Prostate gland (tissue), 2 donors: ENCODE data around the gene SKAP1. TPM values are rescaled to one million over a fixed set of nuclear protein-coding genes. Genes with fewer than 3 reads are reported as not detected.
A peak's percentile ranks its signal among the peaks of the same experiment; 100 is the strongest.

ENCODE experiments used
- DNase-seq: peaks from one replicate; pipeline ENCODE4 v3.0.0-alpha.2; 2019; ENCODE audit warnings: low spot score
- H3K27ac ChIP-seq, 2 donors: fragments of 200-600 bp; sonication (generic); 2 replicates each; pipeline ENCODE4 v1.5.1; 2017 to 2019
- H3K27me3 ChIP-seq: fragments of 200-600 bp; sonication (generic); replicated peaks from 2 replicates; pipeline ENCODE4 v1.5.1; 2019; ENCODE audit not compliant: insufficient read depth
- H3K36me3 ChIP-seq, 2 donors: fragments of 200-600 bp; sonication (generic); 1 replicate in 1 of 2; 2 replicates in 1 of 2; pipeline versions ENCODE4 v1.5.1 to v1.8.1; 2017 to 2019
- H3K4me1 ChIP-seq: fragments of 200-600 bp; sonication (generic); replicated peaks from 2 replicates; pipeline ENCODE4 v1.5.1; 2019
- H3K4me3 ChIP-seq, 2 donors: fragments of 200-600 bp; sonication (generic); 2 replicates each; pipeline ENCODE4 v1.5.1; 2017 to 2019
- H3K9me3 ChIP-seq: fragments of 200-600 bp; sonication (generic); 2 replicates; pipeline ENCODE4 v1.5.1; 2017
- POLR2A ChIP-seq: fragments of 450-650 bp; IDR thresholded peaks from one replicate; pipeline ENCODE4 v1.6.1; 2016; ENCODE audit warnings: antibody characterized with exemption, mild to moderate bottlenecking
- POLR2AphosphoS5 ChIP-seq: sonication (generic); formaldehyde crosslinking; IDR thresholded peaks from one replicate; pipeline ENCODE4 v1.6.1; 2017; ENCODE audit warnings: antibody characterized with exemption
- WGBS: methylation state at CpG from one replicate; pipeline ENCODE4 v1.1.5; 2018; 5-methylcytosine and 5-hydroxymethylcytosine counted together
- intact Hi-C: fragments of 100-400 bp; cut with DNase I; formaldehyde crosslinking; loops from one replicate; pipeline ENCODE4 v1.14.2; 2022
- total RNA-seq, 2 donors: library from RNA; depleted of rRNA; stranded (reverse); fragments of >200 nt; gene quantifications; one replicate each; pipeline ENCODE4 v1.1.0, GENCODE V29; 2016
- TF ChIP-seq, protein P1 (sequence below), 4 experiments: fragments of 200-600 bp in 2 of 4; fragments of 450-650 bp in 2 of 4; sonication (generic) in 2 of 4; IDR thresholded peaks; 1 replicate in 3 of 4; 2 replicates in 1 of 4; pipeline ENCODE4 v1.5.1; 2016 to 2019; ENCODE audit warnings: antibody characterized with exemption in 4 of 4, mild to moderate bottlenecking in 2 of 4, moderate library complexity in 2 of 4

Gene SKAP1
- total RNA-seq, 2 donors from 2014 or later = 1.1 to 1.4 TPM

DNA sequence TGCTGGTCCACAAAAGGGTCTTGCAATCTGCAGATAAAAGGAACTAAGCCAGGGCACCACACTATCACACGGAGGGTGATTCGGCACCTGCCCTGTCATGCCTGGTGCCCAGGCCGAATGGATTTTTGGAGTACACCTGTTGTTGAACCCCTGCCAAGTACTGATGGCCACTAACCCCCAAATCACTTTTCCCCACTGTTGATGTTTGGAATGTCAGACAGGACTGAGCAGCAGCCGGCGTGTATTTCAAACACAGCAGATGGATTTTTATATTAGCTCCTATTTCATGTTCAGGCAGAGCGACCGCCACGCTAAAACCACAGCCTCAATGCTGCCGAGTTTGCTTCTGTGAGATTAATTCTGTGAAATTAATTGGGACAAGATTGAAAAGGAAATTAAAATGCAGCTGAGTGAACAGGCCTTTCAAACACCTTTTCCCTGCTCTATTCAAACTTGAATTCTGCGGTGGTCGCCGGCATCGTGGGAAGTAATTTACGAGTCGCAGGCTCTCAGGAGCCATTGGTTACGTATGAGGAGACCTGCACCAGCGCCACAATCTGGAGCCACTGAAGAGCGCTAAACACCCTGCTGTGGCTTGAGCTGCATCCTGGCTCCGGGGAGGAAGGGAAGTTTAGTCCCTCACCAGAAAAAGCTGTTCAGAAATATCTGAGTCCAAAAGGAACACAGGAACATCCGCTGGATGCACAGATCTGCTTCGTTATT is 274.0 kb downstream of the SKAP1 start:
- WGBS = 41% methylated on average over 21 of the region's 21 CpGs
- no peaks in the 10 kb centered on the region for H3K9me3 ChIP-seq
- TF ChIP-seq POLR2AphosphoS5 (no peak), POLR2A (no peak)
- TF ChIP-seq, protein P1, sequence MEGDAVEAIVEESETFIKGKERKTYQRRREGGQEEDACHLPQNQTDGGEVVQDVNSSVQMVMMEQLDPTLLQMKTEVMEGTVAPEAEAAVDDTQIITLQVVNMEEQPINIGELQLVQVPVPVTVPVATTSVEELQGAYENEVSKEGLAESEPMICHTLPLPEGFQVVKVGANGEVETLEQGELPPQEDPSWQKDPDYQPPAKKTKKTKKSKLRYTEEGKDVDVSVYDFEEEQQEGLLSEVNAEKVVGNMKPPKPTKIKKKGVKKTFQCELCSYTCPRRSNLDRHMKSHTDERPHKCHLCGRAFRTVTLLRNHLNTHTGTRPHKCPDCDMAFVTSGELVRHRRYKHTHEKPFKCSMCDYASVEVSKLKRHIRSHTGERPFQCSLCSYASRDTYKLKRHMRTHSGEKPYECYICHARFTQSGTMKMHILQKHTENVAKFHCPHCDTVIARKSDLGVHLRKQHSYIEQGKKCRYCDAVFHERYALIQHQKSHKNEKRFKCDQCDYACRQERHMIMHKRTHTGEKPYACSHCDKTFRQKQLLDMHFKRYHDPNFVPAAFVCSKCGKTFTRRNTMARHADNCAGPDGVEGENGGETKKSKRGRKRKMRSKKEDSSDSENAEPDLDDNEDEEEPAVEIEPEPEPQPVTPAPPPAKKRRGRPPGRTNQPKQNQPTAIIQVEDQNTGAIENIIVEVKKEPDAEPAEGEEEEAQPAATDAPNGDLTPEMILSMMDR (IDR thresholded peaks at IDR 0.05) = no peak
- intact Hi-C loops = no loop called here
- no peaks in the 10 kb centered on the region for H3K36me3 ChIP-seq
- H3K27me3 ChIP-seq = no peaks in the 10 kb centered on the region
- H3K27ac ChIP-seq = no peak overlapping the region
- H3K4me3 ChIP-seq = no peak overlapping the region
- H3K4me1 ChIP-seq = peaks cover 3% of the 10 kb centered on the region
- DNase-seq = no peak

DNA sequence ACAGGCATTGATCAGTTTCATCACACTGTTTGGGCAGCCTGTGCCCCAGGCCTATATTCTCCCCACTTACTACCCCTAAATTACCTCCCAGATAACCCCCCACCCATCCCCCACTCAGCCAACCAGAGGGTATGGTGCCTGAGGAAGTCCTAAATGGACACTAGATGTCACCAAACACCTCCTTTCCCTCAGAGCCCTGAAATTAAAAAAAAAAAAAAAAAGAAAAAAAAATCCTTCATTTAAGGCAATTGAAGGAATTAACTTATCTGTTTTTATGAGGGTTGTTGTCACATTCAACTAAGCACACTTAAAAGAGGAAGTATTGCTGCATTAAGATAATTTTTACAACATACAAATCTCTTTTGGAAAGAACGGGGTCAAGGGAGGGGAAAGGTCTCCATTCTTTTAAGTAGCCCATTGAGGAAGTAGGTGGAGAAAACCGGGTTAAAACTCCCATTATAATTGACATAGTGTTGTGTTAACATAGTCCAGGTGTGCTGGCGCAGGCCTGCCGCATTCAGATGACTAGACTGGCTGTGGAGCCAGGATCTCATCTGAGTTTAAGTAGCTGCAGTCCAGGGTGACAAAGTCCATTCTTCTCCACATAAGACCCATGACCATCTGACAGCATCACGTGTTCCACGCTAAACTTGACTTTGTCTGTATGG is 276.2 kb downstream of the SKAP1 start:
- intact Hi-C loops = no loop called here
- 38% methylated on average over 6 of the region's 6 CpGs for WGBS

DNA sequence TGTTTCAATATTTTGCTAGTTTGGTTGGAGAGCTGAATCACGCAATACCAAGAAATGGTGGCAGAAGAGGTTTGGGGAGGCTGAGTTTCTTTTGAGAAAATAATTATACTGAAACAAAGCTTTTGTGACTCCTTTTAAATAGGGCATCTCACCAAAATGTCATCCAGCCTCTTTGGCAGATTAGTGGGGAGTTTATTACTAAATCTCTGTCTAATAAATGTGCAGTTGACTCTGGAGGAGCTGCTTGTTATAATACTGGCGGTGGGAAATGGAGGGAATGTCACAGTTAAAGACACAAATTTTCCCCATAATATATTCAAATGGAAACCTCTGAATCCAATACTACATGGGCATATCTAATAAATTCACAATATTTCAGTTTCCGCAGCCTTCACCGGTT is 277.7 kb downstream of the SKAP1 start:
- Histone ChIP-seq H3K9me3 (no peaks in the 10 kb centered on the region), H3K36me3 (no peaks in the 10 kb centered on the region), H3K4me3 (no peak overlapping the region), H3K4me1 (no peaks in the 10 kb centered on the region), H3K27ac (no peak overlapping the region), H3K27me3 (peaks cover 2% of the 10 kb centered on the region)
- no peak for DNase-seq
- 65% methylated on average over 4 of the region's 4 CpGs for WGBS
- intact Hi-C loops = no loop called here
- no peak for TF ChIP-seq POLR2A
- TF ChIP-seq, protein P1 (IDR thresholded peaks at IDR 0.05) = no peak
- TF ChIP-seq POLR2AphosphoS5 = no peak

More for the DNA sequence above, 276.2 kb downstream of the SKAP1 start:
- no peak overlapping the region for H3K4me3 ChIP-seq
- peaks cover 2% of the 10 kb centered on the region for H3K27me3 ChIP-seq
- H3K36me3 ChIP-seq = no peaks in the 10 kb centered on the region
- H3K4me1 ChIP-seq = no peaks in the 10 kb centered on the region
- H3K9me3 ChIP-seq = no peaks in the 10 kb centered on the region
- H3K27ac ChIP-seq = no peak overlapping the region
- no peak for DNase-seq
- TF ChIP-seq POLR2AphosphoS5 = no peak
- TF ChIP-seq, protein P1 (IDR thresholded peaks at IDR 0.05) = peak in 1 of 4 experiments; percentile 25

DNA sequence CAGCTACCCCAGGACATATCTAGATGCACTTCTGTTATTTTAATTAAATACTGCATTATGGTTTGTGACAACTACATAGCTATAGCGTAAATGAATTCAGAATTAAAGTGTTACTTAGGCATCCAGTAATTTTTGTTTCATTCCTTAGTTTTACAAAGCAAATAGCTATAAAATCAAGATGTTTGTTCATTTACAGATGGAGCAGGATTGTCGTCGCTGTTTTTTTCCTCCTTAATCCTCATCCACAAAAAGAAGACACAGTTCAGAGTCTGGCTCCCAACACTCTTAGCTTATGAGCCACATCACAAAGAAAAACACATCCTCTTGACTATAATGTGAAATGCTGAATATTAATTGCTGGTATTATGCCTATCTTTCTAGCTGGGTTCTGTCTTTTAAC is 278.8 kb downstream of the SKAP1 start:
- DNase-seq = no peak
- Histone ChIP-seq H3K27ac (no peak overlapping the region), H3K4me3 (no peak overlapping the region), H3K9me3 (no peaks in the 10 kb centered on the region), H3K27me3 (peaks cover 2% of the 10 kb centered on the region), H3K36me3 (no peaks in the 10 kb centered on the region), H3K4me1 (no peaks in the 10 kb centered on the region)
- TF ChIP-seq POLR2AphosphoS5 = no peak
- TF ChIP-seq, protein P1 (IDR thresholded peaks at IDR 0.05) = no peak
- no peak for TF ChIP-seq POLR2A
- WGBS = 51% methylated on average over 3 of the region's 3 CpGs
- intact Hi-C loops = no loop called here

DNA sequence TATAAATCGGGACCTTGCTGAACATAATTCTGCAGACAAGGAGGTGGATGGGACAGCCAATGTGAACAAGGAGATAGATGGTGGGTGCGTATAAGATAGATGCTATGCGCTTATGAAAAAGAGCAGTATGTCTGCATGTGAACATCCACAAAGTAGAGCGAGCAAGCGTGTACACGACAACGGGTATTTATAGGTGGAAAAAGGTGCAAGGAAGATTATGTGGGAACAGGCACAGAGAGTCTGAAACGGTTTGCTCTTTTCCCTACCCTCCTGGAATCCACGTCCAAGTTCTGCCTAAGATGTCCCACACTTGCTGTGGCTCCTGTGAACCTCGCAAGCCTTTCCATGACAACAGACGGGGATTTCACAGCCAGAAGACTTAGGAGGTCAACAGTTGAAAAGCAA is 279.4 kb downstream of the SKAP1 start:
- H3K4me1 ChIP-seq = no peaks in the 10 kb centered on the region
- intact Hi-C loops = no loop called here

More for the DNA sequence above, 279.4 kb downstream of the SKAP1 start:
- H3K27ac ChIP-seq = no peak overlapping the region
- no peaks in the 10 kb centered on the region for H3K36me3 ChIP-seq
- no peak overlapping the region for H3K4me3 ChIP-seq
- no peak for TF ChIP-seq POLR2A
- TF ChIP-seq, protein P1 (IDR thresholded peaks at IDR 0.05) = no peak
- no peak for TF ChIP-seq POLR2AphosphoS5
- DNase-seq = no peak
- H3K27me3 ChIP-seq = peaks cover 2% of the 10 kb centered on the region
- WGBS = 45% methylated on average over 11 of the region's 11 CpGs
- H3K9me3 ChIP-seq = no peaks in the 10 kb centered on the region
